AG08395 (cell line): Measurements from ENCODE around the gene EIF4G3.
A peak's percentile ranks its signal among the peaks of the same experiment; 100 is the strongest.
"Not testable (repeated sequence)": the region's sequence is repeated elsewhere in the genome, so short reads cannot be mapped to it uniquely, and the experiment has no call there.

ENCODE experiments used
- DNase-seq: peaks from one replicate; pipeline ENCODE4 v3.0.0; 2012; ENCODE audit warnings: mixed read lengths, low spot score

Gene EIF4G3

GRCh38 chr1:20811916-20812315, 364.8 kb downstream of the EIF4G3 start:
- DNase-seq = no peak

GRCh38 chr1:20793236-20793635, 383.5 kb downstream of the EIF4G3 start:
- DNase-seq = no peak

GRCh38 chr1:20792196-20792595, 384.5 kb downstream of the EIF4G3 start:
- DNase-seq = peak; percentile 89

GRCh38 chr1:20790785-20791184, 385.9 kb downstream of the EIF4G3 start:
- DNase-seq = no peak

DNA sequence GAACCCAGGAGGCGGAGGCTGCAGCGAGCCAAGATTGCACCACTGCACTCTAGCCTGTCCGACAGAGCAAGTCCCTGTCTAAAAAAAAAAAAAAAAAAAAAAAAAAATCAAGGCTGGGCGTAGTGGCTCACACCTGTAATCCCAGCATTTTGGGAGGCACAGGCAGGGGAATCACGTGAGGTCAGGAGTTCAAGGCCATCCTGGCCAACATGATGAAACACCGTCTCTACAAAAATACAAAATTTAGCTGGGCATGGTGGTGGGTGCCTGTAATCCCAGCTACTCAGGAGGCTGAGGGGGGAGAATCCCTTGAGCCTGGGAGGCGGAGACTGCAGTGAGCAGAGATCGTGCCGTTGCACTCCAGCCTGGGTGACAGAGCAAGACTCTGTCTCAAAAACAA, 387.1 kb downstream of the EIF4G3 start:
- not testable (repeated sequence) for DNase-seq

GRCh38 chr1:20787840-20788795, 388.6 kb downstream of the EIF4G3 start:
- peak; percentile 36 for DNase-seq

DNA sequence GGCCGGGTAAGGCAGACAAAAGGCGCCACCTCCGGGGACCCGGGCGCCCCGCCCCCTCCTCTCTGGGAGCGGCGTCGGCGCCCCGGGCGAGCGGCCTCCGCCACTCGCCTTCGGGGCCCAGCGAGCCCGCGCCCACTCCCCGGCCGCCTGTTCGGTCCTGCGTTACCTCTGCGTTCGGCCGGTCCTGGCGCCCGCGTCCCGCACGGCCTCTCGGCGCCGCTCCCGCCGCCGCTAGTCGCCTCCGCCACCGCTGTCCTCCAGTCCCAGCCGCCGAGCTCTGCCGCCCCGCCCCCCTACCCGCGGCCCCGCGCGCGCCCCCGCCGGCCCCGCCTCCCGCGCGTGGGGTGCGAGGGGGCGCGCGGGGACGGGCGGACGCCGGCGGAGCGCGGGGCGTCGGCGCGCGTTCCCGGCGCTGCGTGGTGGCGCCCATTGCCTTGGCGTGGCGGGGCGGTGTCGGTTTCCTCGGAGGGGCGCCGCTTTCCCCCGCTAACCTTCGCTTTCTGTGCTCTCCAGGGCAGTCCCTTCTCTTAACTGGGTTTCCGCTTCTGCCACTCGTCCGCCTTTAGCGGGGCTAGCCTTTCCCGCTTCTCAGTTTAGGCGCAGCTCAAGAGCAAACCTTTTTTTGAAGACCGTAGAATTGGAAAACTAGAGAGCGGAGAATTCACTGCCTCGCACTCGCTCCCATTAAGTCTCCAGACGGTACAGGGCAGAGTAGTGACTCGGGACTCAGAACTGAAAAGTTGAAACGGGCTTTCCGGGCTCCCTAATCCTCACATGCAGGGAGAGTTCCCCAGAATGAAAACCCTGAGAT, 389.5 kb downstream of the EIF4G3 start, which contains the start of gene HP1BP3:
TSS of gene HP1BP3 (minus strand) at position 279 of the 811 bp plus-strand sequence. CDS start 6,867 bp downstream, outside the sequence.
- peak; percentile 81 for DNase-seq

GRCh38 chr1:20786253-20787028, 390.3 kb downstream of the EIF4G3 start:
- DNase-seq = peak; percentile 98

DNA sequence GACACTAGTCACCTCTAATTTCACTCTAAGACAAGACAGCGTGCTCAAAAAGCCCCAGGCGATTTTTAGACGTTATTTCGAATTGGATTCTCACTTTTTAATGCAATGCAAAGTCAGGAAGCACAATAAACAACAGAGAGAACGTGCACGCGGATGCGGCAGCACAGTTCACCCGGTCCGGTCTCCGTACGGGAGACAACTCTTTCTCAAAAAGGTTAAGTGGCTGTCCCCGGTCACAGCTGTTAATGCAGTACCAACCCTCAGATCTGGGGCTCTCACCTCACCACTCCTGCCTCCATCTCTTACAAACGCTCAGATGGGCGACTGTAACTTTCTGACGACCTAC, 390.8 kb downstream of the EIF4G3 start:
- DNase-seq = no peak

DNA sequence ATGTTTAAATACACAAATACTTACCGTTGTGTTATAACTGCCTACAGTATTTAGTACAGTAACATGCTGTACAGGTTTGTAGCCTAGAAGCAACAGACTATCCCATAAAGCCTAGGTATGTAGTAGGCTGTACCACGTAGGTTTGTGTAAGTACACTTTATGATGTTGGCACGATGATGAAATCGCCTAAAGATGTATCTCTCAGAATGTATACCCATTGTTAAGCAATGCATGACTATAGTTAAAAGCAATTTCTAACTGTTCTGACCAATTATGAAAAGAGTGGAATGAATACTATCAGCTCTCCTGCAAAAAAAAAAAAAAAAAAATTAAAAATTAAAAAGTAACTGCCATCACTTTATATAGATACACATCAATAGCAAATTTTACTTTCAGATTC, 401.0 kb downstream of the EIF4G3 start:
- DNase-seq = no peak

DNA sequence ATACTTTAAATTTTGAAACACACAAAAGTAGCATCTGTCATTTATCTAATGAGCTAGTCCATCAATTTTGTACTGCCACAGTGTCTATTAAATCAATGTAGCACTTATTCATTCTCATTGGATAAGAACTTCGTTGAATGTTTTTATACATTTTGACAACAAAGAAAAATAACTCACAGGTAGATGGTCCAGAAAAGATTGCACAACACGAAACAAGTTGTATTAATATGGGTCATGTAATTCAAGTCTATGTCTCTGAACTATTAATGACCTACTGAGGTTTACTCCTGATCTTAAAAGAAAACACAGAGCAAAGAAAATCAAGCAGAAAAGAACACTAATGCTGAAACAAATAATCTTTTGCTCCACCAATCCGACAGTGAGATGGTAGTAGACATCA, 404.9 kb downstream of the EIF4G3 start:
- no peak for DNase-seq

DNA sequence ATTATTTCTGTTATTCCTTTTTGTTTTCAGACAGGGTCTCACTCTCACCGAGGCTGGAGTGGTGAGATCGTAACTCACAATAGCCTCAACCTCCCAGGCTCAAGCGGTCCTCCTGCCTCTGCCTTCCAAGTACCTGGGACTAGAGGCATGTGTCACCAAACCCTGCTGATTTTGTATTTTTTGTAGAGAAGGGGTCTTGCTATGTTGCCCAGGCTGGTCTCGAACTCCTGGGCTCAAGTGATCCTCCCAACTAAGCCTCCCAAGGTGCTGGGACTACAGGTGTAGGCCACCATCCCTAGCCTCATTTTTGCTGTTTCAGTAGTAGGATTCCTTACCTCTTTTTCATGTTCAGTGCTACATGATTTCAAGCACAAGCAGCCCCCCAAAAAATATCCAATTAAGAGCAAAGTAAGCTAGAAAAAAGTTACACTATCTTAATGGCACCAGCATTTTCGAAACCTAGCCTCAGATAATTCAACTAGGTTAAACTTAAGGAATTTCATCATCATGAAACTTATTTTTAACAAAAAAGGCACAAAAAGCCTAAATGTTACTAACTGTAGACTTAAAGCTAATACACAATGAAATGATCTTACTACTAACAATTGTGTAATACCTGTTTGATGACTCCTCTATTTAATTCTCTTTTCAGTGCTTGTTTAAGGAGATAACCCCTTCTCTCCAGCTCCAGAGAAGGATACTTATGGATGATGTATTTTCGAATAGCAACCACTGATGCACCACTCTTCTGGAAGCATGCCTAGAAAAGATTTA, 406.2 kb downstream of the EIF4G3 start:
- DNase-seq = no peak

GRCh38 chr1:20767271-20767670, 409.4 kb downstream of the EIF4G3 start:
- no peak for DNase-seq

DNA sequence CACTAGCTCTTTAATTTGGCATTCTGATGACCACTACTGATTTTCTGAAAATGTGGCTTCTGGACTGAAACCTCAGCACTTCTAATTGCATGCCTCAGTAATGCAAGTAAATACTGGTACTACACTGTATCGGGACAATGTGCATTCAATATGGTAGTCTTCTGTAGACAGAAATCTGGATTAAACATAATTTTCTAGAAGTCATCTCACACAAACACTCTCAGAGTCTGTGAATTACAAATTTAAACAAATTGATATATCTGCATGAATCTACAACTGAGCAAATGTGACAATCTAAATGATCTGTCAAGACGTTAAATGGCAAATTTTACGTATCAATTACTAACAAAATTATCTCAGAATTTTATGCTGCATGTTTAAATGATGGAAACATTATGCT, 413.3 kb downstream of the EIF4G3 start:
- no peak for DNase-seq

- DNase-seq = no peak
Observed at GRCh38 chr1:20760322-20760721, 416.4 kb downstream of the EIF4G3 start.
